ENCODE results near the gene RERE. TPM values are rescaled to one million over a fixed set of nuclear protein-coding genes. Genes with fewer than 3 reads are reported as not detected.

RERE gene
- total RNA-seq, 1 donor, result 55.0 TPM

DNA sequence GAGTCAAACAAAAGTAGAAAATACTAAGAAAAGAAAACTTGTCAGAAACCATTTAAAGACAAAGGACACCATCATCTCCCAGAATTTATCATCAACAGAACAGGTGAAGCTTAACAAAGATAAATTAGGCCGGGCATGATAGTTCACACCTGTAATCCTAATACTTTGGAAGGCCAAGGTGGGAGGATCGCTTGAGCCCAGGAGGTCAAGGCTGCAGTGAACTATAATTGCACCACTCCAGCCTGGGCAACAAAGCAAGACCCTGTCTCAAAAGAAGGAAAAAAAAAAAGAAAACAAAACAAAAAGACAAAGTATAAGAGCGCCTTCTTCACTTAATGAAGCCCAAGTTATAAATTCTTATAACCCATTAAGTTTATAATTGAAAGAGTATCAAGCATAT is 25.6 kb downstream of the RERE start:
- Histone ChIP-seq H3K36me3 (ENCODE audit: insufficient read depth, low read length) (no peaks in the 10 kb centered on the region), H3K4me3 (ENCODE audit: insufficient read depth, low read length) (no peak overlapping the region), H3K79me2 (ENCODE audit: insufficient read depth, low read length) (no peaks in the 10 kb centered on the region), H3K4me2 (ENCODE audit: insufficient read depth, low read length) (no peak overlapping the region), H4K20me1 (ENCODE audit: insufficient read depth, low read length) (peaks cover 5% of the 10 kb centered on the region), H3K4me1 (ENCODE audit: insufficient read depth, low read length) (no peaks in the 10 kb centered on the region), H2AFZ (ENCODE audit: low read length) (no peak overlapping the region), H3K9me3 (ENCODE audit: low read depth, low read length) (no peaks in the 10 kb centered on the region), H3K27me3 (ENCODE audit: insufficient read depth, low read length) (no peaks in the 10 kb centered on the region), H3K27ac (ENCODE audit: low read depth, low read length) (no peak overlapping the region)
- TF ChIP-seq CTCF (IDR thresholded peaks at IDR 0.05; ENCODE audit: extremely low read depth, low read depth, low read length), result no peak
- DNase-seq (ENCODE audit: insufficient read length, low spot score, missing footprints), result no peak

DNA sequence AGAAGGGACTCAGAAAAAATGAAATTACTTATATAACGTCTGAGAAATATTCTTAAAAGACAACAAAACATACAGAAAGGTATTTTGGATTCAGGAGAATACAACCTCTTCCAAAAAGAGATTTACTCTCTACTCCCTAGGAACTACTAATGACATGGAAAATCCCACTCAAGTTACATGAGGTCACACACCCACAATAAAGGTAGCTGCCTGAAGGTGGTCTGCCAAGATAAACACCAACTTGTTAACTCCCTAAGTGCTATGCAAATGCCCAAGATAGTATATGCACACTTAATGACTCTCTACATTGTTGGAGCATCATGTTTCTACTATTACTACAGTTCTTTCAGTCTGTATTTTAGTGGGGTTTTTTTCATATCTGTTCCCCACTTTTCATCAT is 26.5 kb downstream of the RERE start:
- Histone ChIP-seq H2AFZ (ENCODE audit: low read length) (no peak overlapping the region), H3K4me2 (ENCODE audit: insufficient read depth, low read length) (no peak overlapping the region), H3K4me3 (ENCODE audit: insufficient read depth, low read length) (no peak overlapping the region), H3K79me2 (ENCODE audit: insufficient read depth, low read length) (no peaks in the 10 kb centered on the region), H3K36me3 (ENCODE audit: insufficient read depth, low read length) (no peaks in the 10 kb centered on the region), H4K20me1 (ENCODE audit: insufficient read depth, low read length) (peaks cover 5% of the 10 kb centered on the region), H3K4me1 (ENCODE audit: insufficient read depth, low read length) (no peaks in the 10 kb centered on the region), H3K27ac (ENCODE audit: low read depth, low read length) (no peak overlapping the region), H3K27me3 (ENCODE audit: insufficient read depth, low read length) (no peaks in the 10 kb centered on the region), H3K9me3 (ENCODE audit: low read depth, low read length) (no peaks in the 10 kb centered on the region)
- no peak for TF ChIP-seq CTCF (IDR thresholded peaks at IDR 0.05; ENCODE audit: extremely low read depth, low read depth, low read length)
- no peak for DNase-seq (ENCODE audit: insufficient read length, low spot score, missing footprints)

GRCh38 chr1:8790478-8790877 is 27.0 kb downstream of the RERE start:
- Histone ChIP-seq H2AFZ (ENCODE audit: low read length) (no peak overlapping the region), H3K4me1 (ENCODE audit: insufficient read depth, low read length) (no peaks in the 10 kb centered on the region), H3K9me3 (ENCODE audit: low read depth, low read length) (no peaks in the 10 kb centered on the region), H3K4me3 (ENCODE audit: insufficient read depth, low read length) (no peak overlapping the region), H3K27me3 (ENCODE audit: insufficient read depth, low read length) (no peaks in the 10 kb centered on the region), H3K36me3 (ENCODE audit: insufficient read depth, low read length) (no peaks in the 10 kb centered on the region), H3K27ac (ENCODE audit: low read depth, low read length) (no peak overlapping the region), H3K4me2 (ENCODE audit: insufficient read depth, low read length) (no peak overlapping the region), H4K20me1 (ENCODE audit: insufficient read depth, low read length) (peaks cover 5% of the 10 kb centered on the region), H3K79me2 (ENCODE audit: insufficient read depth, low read length) (no peaks in the 10 kb centered on the region)
- no peak for DNase-seq (ENCODE audit: insufficient read length, low spot score, missing footprints)
- no peak for TF ChIP-seq CTCF (IDR thresholded peaks at IDR 0.05; ENCODE audit: extremely low read depth, low read depth, low read length)

DNA sequence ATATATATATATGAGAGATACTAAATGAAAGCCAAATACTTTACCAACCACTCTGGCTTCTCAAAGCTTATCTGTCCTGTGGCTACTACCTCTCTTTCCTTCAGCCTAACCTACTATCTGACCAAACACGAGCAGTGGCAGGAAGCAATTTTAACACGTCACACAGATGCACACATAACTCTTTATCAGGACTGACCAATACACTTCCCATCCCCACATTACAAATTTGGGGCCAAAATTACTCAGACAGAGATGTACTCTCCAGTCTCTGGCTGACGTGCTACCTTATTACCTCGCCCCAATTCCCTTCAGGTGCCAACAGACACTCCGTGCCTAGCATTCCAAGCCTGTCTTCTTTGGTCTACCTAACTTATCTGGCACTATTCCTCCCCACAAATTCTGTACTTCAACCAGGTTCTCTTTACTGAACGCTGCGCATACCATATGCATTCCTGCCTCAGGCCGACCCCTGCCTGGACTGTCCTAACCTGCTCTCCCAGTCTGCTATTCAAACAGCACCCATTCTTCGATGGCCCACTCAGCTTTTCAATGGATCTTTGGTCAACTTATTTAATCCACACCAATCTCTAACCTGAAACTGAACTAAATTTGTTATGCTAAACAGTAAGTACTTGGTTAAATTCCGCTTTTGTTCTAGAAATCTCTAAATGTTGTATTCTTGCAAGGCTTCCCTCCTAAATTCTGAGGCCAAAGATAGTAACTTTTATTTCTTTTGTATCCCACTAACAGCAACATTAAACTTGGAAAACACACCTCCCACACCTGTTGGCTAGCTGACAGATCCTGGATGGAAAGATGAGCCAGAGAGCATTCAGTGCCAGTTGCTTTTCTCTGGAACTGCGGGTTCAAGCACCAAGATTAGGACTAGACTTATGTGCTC is 27.9 kb downstream of the RERE start:
- H3K79me2 ChIP-seq (ENCODE audit: insufficient read depth, low read length), result no peaks in the 10 kb centered on the region
- H3K27me3 ChIP-seq (ENCODE audit: insufficient read depth, low read length), result no peaks in the 10 kb centered on the region
- DNase-seq (ENCODE audit: insufficient read length, low spot score, missing footprints), result no peak
- no peak overlapping the region for H3K4me2 ChIP-seq (ENCODE audit: insufficient read depth, low read length)
- no peaks in the 10 kb centered on the region for H3K4me1 ChIP-seq (ENCODE audit: insufficient read depth, low read length)
- H3K9me3 ChIP-seq (ENCODE audit: low read depth, low read length), result no peaks in the 10 kb centered on the region
- H3K27ac ChIP-seq (ENCODE audit: low read depth, low read length), result no peak overlapping the region
- TF ChIP-seq CTCF (IDR thresholded peaks at IDR 0.05; ENCODE audit: extremely low read depth, low read depth, low read length), result no peak
- no peak overlapping the region for H2AFZ ChIP-seq (ENCODE audit: low read length)
- peaks cover 9% of the 10 kb centered on the region for H4K20me1 ChIP-seq (ENCODE audit: insufficient read depth, low read length)
- H3K36me3 ChIP-seq (ENCODE audit: insufficient read depth, low read length), result no peaks in the 10 kb centered on the region
- H3K4me3 ChIP-seq (ENCODE audit: insufficient read depth, low read length), result no peak overlapping the region

All from osteoblast (primary cell).